ENCODE results near the gene RALGAPA1. TPM values are rescaled to one million over a fixed set of nuclear protein-coding genes. Genes with fewer than 3 reads are reported as not detected.

The RALGAPA1 gene
- total and polyA plus RNA-seq, 7 donors: 10.2 to 89.9 (median 58.6) TPM

DNA sequence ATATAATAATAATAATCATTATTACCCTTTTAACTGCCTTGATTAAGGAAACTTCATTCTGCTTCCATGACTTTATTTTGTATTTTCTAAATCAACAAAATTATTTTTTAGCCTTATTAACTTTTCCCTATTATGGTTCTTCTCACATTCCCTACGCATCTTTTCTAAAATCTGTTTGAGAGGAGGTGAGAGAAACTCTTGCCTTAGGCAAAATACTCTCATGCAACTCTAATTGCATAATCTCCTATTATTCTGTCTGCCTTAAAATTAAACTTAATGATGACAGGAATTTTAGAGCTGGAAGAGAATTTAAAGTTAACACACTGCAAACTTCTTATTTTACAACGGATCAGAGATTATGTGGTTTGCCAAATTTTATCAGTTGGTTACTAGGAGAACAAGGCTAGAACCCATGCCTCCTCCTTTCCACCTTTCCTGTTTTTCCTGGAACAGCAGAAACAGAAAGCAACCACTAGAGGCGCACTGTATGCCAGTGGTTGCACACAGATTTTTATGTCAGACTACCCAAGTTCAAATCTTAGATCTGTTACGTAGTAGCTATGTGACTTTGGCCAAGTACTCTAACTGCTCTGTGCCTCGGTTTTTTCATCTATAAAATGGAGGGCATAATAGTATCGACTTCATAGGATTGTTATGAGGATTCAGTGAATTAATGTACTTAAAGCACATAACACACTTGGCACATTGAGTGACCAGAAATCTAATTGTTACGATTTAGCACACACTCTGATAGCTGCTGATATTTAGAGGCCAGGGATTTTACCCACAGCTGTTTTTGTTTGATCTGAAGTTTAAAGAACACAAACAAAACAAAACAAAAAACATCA lies 12.7 kb upstream of the RALGAPA1 start:
- intact Hi-C loops (cut with DNase I): loop anchor here (10.0 kb wide), 2 partner anchors 417 to 777 kb away; partner anchors contain the start of genes FAM177A1 and NFKBIA
- no peaks in the 10 kb centered on the region for H3K36me3 ChIP-seq
- no peak overlapping the region for H3K27ac ChIP-seq
- no peak for TF ChIP-seq EP300 (IDR thresholded peaks at IDR 0.05)
- TF ChIP-seq, protein P1, sequence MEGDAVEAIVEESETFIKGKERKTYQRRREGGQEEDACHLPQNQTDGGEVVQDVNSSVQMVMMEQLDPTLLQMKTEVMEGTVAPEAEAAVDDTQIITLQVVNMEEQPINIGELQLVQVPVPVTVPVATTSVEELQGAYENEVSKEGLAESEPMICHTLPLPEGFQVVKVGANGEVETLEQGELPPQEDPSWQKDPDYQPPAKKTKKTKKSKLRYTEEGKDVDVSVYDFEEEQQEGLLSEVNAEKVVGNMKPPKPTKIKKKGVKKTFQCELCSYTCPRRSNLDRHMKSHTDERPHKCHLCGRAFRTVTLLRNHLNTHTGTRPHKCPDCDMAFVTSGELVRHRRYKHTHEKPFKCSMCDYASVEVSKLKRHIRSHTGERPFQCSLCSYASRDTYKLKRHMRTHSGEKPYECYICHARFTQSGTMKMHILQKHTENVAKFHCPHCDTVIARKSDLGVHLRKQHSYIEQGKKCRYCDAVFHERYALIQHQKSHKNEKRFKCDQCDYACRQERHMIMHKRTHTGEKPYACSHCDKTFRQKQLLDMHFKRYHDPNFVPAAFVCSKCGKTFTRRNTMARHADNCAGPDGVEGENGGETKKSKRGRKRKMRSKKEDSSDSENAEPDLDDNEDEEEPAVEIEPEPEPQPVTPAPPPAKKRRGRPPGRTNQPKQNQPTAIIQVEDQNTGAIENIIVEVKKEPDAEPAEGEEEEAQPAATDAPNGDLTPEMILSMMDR (IDR thresholded peaks at IDR 0.05): peak in 2 of 4 experiments; percentile 43 to 57
- H3K9me3 ChIP-seq: no peaks in the 10 kb centered on the region
- H3K4me1 ChIP-seq: peaks cover 0 to 5% (median 0%) of the 10 kb centered on the region in 4 donors
- WGBS, 2 donors: 23 to 29% methylated on average over 7 of the region's 7 CpGs
- DNase-seq: no peak
- H3K4me3 ChIP-seq: no peak overlapping the region
- no peaks in the 10 kb centered on the region for H3K27me3 ChIP-seq

DNA sequence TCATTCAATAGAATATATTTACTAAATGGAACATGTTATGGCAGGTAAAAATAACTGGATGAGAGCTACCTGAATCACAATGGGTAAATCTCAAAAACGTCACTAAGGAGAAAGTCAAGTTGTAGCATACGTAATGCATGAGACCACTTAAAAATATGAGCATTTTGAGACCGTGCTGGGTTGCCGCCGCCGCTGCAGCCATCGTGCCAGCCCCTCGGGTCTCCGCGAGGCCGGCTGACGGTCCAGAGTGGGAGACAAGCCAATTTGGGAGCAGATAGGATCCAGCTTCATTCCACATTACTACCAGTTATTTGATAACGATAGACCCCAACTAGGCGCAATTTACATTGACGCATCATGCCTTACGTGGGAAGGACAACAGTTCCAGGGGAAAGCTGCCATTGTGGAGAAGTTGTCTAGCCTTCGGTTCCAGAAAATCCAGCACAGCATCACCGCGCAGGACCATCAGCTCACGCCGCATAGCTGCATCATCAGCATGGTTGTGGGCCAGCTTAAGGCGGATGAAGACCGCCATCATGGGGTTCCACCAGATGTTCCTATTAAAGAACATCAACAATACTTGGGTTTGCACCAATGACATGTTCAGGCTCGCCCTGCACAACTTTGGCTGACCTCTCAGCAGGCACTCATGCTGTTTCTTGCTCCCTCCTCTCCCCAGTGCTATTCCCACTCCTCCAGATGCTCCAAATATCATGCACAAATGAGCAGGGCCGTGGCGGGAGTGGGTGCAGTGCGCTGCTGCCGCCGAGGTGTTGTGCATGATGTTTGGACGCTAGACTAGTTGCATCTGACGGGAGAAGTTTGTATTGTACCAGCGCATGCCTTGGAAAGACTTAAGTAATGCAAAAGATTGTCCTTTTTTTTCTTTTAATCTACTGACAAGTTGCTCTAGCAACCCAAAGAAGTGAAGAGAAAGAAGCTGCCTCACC lies 10.8 kb upstream of the RALGAPA1 start:
- WGBS, 2 donors: 95% methylated on average over 32 of the region's 32 CpGs
- no peak for DNase-seq
- TF ChIP-seq POLR2A (IDR thresholded peaks at IDR 0.05) (no peak), POLR2AphosphoS5 (IDR thresholded peaks at IDR 0.05) (no peak), EP300 (IDR thresholded peaks at IDR 0.05) (no peak)
- TF ChIP-seq, protein P1 (IDR thresholded peaks at IDR 0.05): no peak
- Histone ChIP-seq H3K4me3 (no peak overlapping the region), H3K9me3 (no peaks in the 10 kb centered on the region), H3K4me1 (no peaks in the 10 kb centered on the region), H3K27ac (no peak overlapping the region), H3K36me3 (no peaks in the 10 kb centered on the region), H3K27me3 (no peaks in the 10 kb centered on the region)
- intact Hi-C loops (cut with DNase I): loop anchor here (10.0 kb wide), 2 partner anchors 415 to 775 kb away; partner anchors contain the start of genes FAM177A1 and NFKBIA

DNA sequence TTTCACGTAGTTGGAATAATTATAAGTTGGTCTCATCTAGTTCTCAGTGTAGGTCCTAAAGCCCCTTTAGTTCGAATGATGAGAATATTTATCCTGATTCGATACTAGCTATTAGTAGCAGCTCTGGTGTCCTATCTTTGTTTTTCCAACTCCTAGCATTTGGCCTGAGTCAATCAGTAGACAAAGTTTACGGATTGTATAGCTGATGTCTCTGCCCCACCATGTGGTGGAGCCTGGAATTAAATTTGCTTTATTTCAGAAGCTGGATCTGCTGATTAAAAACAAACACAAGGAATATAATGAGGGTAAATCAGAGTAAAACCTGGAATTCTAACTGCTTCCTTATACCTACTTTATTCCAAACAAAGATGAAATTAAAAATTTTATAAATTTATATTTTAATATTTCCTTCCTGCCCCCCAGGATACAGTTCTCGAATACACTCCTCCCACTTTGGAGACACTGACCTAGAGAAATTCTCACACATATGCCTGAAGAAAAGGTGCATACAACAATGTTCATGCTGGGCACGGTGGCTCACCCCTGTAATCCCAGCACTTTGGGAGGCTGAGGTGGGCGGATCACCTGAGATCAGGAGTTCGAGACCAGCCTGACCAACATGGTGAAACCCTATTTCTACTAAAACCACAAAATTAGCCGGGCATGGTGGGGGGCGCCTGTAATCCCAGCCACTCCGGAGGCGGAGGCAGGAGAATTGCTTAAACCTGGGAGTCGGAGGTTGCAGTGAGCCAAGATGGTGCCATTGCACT lies 9.4 kb upstream of the RALGAPA1 start:
- Histone ChIP-seq H3K9me3 (no peaks in the 10 kb centered on the region), H3K27me3 (no peaks in the 10 kb centered on the region), H3K27ac (no peak overlapping the region), H3K4me3 (no peak overlapping the region), H3K36me3 (no peaks in the 10 kb centered on the region), H3K4me1 (no peaks in the 10 kb centered on the region)
- no peak for DNase-seq
- no peak for TF ChIP-seq EP300 (IDR thresholded peaks at IDR 0.05)
- TF ChIP-seq, protein P1 (IDR thresholded peaks at IDR 0.05): peak in 3 of 4 experiments; percentile 40 to 57 (median 43)
- TF ChIP-seq POLR2AphosphoS5 (IDR thresholded peaks at IDR 0.05): no peak
- intact Hi-C loops (cut with DNase I): no loop called here
- WGBS, 2 donors: 63 to 78% methylated on average over 13 of the region's 13 CpGs

DNA sequence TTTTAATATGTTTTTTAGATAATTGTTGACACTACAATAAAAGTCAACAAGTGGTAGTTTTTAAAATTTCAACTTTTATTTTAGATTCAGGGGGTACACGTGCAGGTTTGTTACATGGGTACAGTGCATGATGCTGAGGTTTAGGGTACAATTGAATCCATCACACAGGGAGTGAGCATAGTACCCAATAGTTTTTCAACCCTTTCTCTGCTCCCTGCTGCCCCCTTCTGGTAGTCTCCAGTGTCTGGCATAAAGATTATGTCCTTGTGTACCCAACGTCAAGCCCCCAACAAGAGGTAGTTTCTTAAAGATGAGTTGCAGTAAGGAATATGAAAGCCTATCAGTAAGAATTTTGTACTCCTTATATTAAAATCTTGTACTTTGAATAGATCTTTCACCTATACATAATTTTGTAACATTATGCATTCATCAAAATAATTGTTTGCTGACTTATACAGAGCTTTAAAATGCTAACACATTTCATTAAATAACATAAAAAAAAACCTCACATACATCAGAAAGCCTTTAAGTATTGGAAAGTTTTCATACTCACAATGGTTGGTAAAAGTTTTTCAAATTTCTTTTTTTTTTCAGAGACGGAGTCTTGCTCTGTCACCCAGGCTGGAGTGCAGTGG lies 5.4 kb upstream of the RALGAPA1 start:
- TF ChIP-seq EP300 (IDR thresholded peaks at IDR 0.05) (no peak), POLR2AphosphoS5 (IDR thresholded peaks at IDR 0.05) (no peak), POLR2A (IDR thresholded peaks at IDR 0.05) (no peak)
- TF ChIP-seq, protein P1 (IDR thresholded peaks at IDR 0.05): peak in 3 of 4 experiments; percentile 27 to 60 (median 28)
- Histone ChIP-seq H3K27me3 (no peaks in the 10 kb centered on the region), H3K36me3 (no peaks in the 10 kb centered on the region), H3K4me3 (no peak overlapping the region), H3K9me3 (no peaks in the 10 kb centered on the region), H3K27ac (no peak overlapping the region), H3K4me1 (no peaks in the 10 kb centered on the region)
- WGBS, 2 donors: 33 to 35% methylated on average over 3 of the region's 3 CpGs
- intact Hi-C loops (cut with DNase I): no loop called here
- no peak for DNase-seq

Measured in sigmoid colon (tissue), 7 donors.